Subcutaneous adipose tissue (tissue), 4 donors: ENCODE data around the gene CHRD. TPM values are rescaled to one million over a fixed set of nuclear protein-coding genes. Genes with fewer than 3 reads are reported as not detected.

Experiments used
- CTCF ChIP-seq: fragments of 450-650 bp; IDR thresholded peaks from one replicate; pipeline ENCODE4 v1.5.1; 2016; ENCODE audit warnings: low read depth, mild to moderate bottlenecking, control low read depth, antibody characterized with exemption, moderate library complexity
- total RNA-seq, 4 donors: library from RNA; depleted of rRNA; stranded (reverse); fragments of >200 nt; gene quantifications; one replicate each; pipeline ENCODE4 v1.1.0, GENCODE V29; 2016

The CHRD gene
- total RNA-seq, 4 donors from 2014 or later: 8.0 to 11.7 (median 11.0) TPM

- no peak for TF ChIP-seq CTCF
These were observed 13.1 kb upstream of the CHRD start for GRCh38 chr3:184366619-184367289.

GRCh38 chr3:184368116-184368515 is 11.7 kb upstream of the CHRD start:
- no peak for TF ChIP-seq CTCF

- no peak for TF ChIP-seq CTCF
These were observed 11.2 kb upstream of the CHRD start for GRCh38 chr3:184368586-184369183.

GRCh38 chr3:184371570-184372018 is 8.3 kb upstream of the CHRD start:
- no peak for TF ChIP-seq CTCF

GRCh38 chr3:184372296-184372821 is 7.5 kb upstream of the CHRD start:
- no peak for TF ChIP-seq CTCF

GRCh38 chr3:184372911-184373310 is 6.9 kb upstream of the CHRD start:
- no peak for TF ChIP-seq CTCF

- no peak for TF ChIP-seq CTCF
These were observed 6.4 kb upstream of the CHRD start for GRCh38 chr3:184373422-184373821.
